Lung microvascular endothelial cell (primary cell): Measurements from ENCODE around the gene FABP1. TPM values are rescaled to one million over a fixed set of nuclear protein-coding genes. Genes with fewer than 3 reads are reported as not detected.

Experiments used
- DNase-seq, 2 donors: peaks; one replicate each; pipeline versions ENCODE4 v3.0.0 to v3.0.0-alpha.2; 2010; ENCODE audit warnings: low read depth in 2 of 2
- total RNA-seq: library from RNA; depleted of rRNA; stranded (reverse); fragments of >200 nt; gene quantifications from 2 replicates; pipeline ENCODE4 v1.2.1, GENCODE V29; 2014

The FABP1 gene
- total RNA-seq, 1 donor from 2014 or later = not detected

DNA sequence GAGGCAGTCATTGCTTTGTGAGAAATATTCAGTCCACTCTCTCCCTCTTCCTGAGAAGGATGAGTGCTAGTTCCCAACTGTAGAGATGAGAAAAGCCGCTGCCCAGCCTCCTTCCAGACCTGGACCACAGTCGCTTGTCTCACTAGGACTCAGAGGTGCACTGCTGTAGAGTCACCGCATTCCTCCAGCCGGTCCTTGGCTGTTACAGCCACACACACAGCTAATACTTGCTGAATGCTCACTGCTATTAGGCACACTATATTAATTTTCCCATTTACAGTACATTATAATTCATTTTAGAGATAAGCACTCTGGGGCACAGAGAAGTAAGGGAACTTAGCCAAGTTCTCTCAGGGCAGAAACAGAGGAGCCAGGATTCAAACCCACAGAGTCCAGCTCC, 10.0 kb upstream of the FABP1 start:
- DNase-seq = no peak

DNA sequence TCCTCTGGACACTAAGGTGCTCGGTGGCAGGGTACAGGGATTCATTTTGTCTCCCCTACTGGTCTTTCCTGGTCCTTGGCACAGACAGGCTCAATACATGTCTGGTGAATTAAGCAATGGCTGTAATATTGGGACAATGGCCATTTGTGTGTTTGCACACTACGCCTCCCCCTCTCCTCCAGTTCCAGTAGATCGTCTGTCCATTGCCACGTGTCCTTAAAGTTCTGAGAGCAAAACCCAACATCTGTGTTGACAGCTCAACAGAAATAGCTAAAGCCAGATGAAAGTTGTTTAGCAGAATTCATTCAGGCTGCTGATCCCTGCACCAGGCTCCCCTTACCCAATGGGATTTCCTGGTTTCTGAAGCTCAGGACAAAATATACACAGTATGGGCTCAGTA, 9.0 kb upstream of the FABP1 start:
- DNase-seq = no peak

GRCh38 chr2:88133875-88134274, 6.0 kb upstream of the FABP1 start:
- DNase-seq = no peak

- no peak for DNase-seq
These were observed 4.1 kb upstream of the FABP1 start for GRCh38 chr2:88131999-88132368.

GRCh38 chr2:88131201-88131998, 3.5 kb upstream of the FABP1 start:
- no peak for DNase-seq

- no peak for DNase-seq
These were observed 1.6 kb upstream of the FABP1 start for GRCh38 chr2:88129313-88129959.

DNA sequence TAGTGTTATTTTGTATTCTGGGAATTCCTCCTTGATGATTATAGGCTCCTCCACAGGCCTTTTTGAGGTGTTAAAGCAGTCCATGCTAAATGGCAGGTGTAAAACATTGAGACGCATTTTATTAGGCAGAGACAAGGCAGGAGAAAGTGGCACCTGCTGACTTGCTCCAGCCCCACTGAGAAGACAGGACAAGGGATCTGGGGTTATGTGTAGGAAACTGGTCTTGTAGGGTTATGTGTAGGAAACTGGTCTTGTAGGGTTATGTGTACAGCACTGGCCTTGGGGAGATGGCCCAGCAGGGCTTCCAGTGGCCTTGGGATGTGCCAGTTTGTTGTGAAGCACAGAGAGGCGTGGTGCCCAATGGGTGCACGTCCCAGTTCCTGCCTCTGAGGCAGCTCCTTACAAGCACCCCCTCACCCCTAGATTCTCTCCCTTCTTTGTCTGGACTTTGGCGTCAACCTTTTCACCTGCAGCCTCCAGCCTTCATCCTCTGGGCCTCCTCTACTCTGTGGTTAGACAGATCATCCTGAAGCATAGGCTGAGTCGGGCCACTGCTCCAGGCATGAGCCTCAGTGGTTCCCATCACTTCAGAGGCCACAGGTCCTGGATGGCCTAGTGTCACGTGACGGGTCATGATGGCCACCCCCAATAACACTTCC, 921 bp upstream of the FABP1 start:
- DNase-seq = no peak

DNA sequence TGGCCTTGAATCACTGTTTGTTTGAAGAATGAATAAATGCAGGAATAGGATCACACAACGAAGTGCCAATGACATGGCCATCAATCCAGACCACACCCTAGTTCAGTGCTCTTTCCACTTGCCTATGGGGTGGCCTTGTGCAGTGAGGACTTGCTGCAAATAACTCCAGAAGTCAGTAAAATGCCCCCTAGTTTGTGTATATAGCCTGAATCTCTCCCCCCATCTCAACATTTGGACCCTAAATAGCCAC, 299 bp downstream of the FABP1 start:
- DNase-seq = no peak

DNA sequence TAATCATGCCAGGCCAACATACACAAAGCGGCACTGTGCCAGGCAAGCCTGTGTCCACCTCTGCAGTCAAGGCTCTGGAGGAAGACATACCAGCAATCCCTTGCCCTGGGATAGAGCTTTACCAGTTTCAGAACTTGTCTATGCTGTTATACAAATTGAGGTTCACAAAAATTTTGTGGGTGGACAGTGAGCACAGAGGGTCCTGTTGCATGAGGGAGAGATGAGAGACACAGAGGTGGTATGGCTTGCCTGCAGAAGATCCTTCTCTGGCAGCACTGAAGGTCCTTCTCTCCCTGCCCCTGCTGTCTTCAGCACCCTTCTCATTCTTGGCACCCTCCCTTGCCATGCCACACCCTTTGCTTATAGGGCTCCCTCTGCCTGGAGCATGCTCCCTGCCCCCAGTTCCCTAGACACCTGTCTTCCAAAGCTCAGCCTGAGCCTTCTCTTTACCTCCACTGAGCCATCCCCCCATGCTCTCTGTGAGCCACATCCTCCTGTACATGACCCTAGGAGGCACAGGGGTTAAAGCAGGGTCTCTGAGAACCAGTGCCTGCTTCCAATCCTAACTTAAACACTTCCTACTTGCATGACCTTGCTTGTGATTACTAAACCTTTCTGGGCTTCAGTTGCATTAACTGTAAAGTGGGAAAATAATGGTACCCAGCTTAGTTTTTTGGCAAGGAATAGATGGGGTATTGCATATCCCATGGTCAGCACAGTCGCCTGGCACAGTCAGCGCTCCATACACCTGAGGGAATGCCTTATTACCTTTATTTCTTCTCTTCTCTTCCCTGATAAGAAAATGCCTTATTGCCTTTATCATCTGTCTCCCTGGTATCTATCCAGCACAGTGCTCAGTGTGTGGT, 857 bp downstream of the FABP1 start:
- no peak for DNase-seq

DNA sequence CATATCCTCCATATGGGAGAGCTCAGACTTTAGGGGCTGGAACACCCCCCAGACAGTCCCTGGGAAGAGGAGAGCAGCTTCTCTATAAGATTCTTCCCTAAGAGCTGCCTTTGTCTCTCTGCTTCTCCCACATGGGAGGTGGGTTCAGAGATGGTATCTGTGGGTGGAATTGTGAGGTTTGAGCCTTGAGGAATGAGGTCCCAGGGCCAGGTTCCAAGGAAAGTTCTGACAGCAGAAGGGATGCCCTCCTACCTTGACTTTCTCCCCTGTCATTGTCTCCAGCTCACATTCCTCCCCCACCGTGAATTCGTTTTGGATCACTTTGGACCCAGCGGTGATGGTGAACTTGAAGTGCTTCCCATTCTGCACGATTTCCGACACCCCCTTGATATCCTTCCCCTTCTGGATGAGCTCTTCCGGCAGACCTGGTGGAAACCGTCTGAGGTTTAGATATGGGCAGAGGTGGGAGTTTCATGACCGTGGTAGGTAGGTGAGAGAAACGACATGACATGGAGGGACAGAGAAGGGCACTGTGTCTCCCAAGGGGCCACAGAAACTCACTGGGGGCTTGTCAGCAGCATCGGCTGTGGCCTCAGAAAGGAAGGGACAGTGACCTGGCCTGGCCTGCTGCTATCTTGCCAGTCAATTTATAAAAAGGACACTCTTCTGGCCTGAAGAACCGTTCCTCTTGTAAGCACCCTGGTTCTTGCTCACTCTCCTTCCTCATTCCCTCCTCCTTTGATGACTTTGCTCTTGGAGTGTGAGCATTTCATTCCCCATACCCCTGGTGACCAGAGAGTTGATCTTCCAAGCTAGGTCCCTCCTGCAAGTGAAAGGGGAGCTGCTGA, 1.7 kb downstream of the FABP1 start:
- no peak for DNase-seq

DNA sequence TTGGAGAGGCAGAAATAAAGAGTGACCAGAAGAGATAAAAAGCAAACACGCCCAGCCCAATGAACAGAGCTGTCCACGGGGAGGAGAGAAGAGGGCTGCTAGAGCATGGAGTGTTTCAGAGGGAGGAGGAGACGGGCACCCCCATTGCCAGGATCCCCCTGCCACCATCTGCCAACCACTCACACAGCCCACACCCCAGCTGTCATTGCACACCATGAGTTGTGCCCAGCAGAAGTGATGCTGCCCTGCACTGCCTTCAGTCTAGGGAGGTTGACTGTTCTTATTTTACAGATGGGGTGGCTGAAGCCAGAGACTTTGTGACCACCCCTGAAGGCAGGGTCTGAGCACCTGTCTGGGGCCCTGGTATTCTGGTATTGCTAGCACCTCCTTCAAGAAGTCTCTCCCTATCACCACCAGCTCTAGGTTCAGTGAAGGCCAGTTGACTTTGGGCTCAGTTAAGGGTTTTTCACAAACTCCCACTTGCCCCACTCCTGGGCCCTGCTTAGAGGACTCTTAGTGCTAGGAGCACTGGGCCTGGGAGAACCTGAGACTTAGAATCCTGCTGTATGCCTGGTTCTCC, 2.4 kb downstream of the FABP1 start:
- DNase-seq = no peak

DNA sequence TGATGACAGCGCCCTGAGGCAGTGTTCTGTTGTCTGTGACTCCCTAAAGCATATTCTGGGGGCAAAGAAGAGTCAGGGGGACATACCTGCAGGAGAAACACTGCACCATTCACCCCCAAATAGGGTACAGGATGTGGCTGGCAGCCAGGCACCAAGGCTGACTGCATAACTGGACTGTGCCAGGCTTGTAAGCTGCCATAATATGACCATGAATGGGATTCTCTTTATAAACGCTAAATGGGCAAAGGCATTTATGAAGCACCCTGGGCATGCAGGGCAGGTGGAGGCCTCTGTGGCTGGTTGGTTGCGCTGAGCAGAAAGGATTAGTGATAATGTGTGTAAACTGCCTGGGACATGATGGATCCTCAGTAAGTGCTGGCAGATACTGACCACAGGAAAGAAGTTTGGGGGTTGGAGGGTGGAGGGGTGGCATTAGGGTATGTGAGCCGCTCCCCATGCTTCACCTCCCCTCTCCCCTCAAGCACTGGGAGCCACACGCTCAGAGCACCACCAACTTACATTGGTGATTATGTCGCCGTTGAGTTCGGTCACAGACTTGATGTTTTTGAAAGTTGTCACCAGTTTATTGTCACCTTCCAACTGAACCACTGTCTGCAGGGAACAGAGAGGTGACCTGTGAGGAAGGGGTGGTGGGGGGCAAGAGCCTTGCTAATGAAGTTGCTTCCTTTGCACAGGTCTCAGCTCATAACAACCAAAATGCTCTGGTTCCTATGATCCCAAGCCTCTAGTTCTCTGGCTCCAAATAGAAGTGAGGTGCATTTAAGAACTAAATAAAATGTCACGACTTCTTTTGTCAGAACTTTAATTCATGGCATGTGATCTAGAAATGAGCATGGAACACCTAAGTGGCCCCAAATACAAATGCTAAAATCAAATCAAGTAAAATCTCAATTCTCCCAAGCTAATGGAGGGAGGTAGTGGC, 3.6 kb downstream of the FABP1 start:
- DNase-seq = no peak

DNA sequence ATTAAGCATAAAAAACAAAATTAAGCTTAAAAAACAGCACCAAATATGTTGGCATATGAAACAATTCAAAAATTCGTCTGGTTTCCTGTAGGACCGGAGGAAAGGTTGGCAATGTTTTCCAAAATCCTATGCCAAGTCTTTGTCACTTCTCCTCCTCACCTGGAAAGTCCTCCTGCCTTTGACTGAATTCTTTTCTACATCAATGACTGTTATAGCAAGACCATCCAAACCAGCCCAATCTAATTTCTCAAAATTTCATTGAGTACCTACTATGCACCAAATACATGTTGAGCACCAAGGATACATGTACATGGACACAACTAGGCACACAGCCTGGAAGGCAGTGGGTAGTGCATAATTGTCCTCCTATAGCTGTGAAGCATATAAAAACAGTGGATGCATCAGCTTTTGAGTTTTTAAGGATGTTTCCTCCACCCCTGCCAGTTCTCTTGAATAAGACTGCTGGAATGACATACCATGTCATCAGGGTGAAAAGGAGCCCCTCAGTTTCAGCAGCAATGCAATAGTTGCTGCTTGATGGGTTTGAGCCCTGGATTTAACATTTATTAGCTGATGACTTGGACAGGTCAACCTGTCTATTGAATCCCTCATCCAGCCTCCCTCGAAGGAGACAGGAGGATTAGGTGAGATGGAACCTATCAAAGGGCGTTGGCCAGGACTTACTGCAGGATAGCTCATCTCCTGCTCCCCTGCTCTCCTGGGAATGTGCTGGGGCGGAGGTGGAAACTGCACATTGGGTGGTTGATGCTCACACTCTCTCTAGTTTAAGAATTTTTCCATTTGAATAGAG, 4.5 kb downstream of the FABP1 start:
- no peak for DNase-seq

- DNase-seq = no peak
These were observed 5.5 kb downstream of the FABP1 start for GRCh38 chr2:88122141-88122884.

DNA sequence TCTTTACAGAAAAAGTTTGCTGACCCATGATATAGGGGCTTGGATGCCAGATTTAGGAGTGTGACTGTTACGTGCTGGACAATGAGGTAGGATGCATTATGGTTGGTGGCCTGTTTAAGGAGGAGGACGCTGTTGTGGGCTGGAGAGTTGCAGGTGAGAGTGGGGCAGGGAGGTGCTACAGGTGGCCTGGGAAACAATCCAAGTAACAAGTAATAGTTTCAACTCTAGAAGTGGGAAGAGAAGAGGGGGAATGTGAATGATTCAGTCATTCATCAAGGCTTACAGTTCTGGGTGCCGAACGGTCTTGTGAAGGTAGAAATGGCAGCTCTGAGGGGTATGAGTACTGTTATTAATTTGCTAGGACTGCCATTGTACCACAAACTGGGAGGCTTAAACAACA, 6.2 kb downstream of the FABP1 start:
- no peak for DNase-seq

DNA sequence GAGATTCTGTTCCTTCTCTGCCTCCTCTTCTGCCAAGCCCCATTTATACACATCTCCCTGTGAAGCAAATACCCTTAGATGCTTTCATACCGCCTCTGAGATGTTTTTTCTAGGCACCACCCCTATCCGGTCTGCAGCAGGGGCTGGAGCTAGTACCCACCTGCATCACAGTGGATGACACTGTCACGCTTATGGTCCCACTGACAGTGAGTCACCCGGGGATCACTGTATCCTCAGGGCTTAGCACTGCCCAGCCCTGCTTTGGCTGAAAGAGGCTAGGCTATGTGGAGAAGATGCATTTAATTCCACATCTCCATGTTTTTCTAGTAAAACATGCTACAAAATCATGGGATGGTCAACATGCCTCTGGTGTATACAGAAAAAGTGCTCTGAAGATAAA, 9.9 kb downstream of the FABP1 start:
- DNase-seq = no peak

- no peak for DNase-seq
These were observed 11.0 kb downstream of the FABP1 start for GRCh38 chr2:88116669-88117432.
